OCI-LY1 (cell line): Measurements from ENCODE around the gene ESPN.

Source experiments
- CTCF ChIP-seq: fragments of 200-600 bp; sonication (generic), shearing (Covaris generic); IDR thresholded peaks from 2 replicates; pipeline ENCODE4 v1.5.1; 2017; ENCODE audit warnings: mild to moderate bottlenecking, antibody characterized with exemption, low read length, moderate library complexity, mixed read lengths
- EZH2 ChIP-seq: fragments of 200-600 bp; sonication (generic), shearing (Covaris generic); IDR thresholded peaks from 2 replicates; pipeline ENCODE4 v1.8.0; 2017; ENCODE audit warnings: borderline replicate concordance, mixed run types, mild to moderate bottlenecking, antibody characterized with exemption, low read length, moderate library complexity, mixed read lengths

- TF ChIP-seq EZH2 (no peak), CTCF (no peak)
These were observed 9.6 kb downstream of the ESPN start for GRCh38 chr1:6434186-6434585.
